Ovary (tissue), 9 donors: ENCODE measurements around the gene CD164L2. TPM values are rescaled to one million over a fixed set of nuclear protein-coding genes. Genes with fewer than 3 reads are reported as not detected.

Source experiments
- DNase-seq, 5 donors: peaks; one replicate each; pipeline ENCODE4 v3.0.0-alpha.2; 2019 to 2020
- H3K27ac ChIP-seq, 2 donors: fragments of 200-600 bp; one replicate each; pipeline versions ENCODE4 v1.5.1 to v1.8.0; 2019 to 2022
- H3K27me3 ChIP-seq: fragments of 200-600 bp; one replicate; pipeline ENCODE4 v1.8.0; 2022
- H3K36me3 ChIP-seq: fragments of 200-600 bp; sonication (generic); one replicate; pipeline ENCODE4 v1.5.1; 2019
- H3K4me1 ChIP-seq: one replicate; pipeline ENCODE4 v1.8.1; 2013; ENCODE audit warnings: mild to moderate bottlenecking, moderate library complexity; ENCODE audit not compliant: insufficient read depth
- H3K4me3 ChIP-seq: fragments of 200-600 bp; sonication (generic); one replicate; pipeline ENCODE4 v1.5.1; 2017
- H3K9me3 ChIP-seq, 2 donors: fragments of 200-600 bp in 1 of 2; sonication (generic) in 1 of 2; one replicate each; pipeline versions ENCODE4 v1.5.1 to v1.8.1; 2013 to 2019; ENCODE audit warnings: mild to moderate bottlenecking in 1 of 2, moderate library complexity in 1 of 2
- CTCF ChIP-seq, 3 donors: fragments of 450-650 bp in 2 of 3; fragments of 200-600 bp in 1 of 3; IDR thresholded peaks; one replicate each; pipeline versions ENCODE4 v1.5.1 to v1.8.0; 2016 to 2022; ENCODE audit warnings: antibody characterized with exemption in 3 of 3, mild to moderate bottlenecking in 1 of 3
- EP300 ChIP-seq: sonication (generic); formaldehyde crosslinking; IDR thresholded peaks from one replicate; pipeline ENCODE4 v1.6.1; 2017; ENCODE audit warnings: antibody characterized with exemption
- POLR2A ChIP-seq: fragments of 450-650 bp; IDR thresholded peaks from one replicate; pipeline ENCODE4 v1.6.1; 2017; ENCODE audit warnings: antibody characterized with exemption, mild to moderate bottlenecking, moderate library complexity
- WGBS, 3 donors: extraction: QIAGEN DNeasy Blood & Tissue Kit in 1 of 3; methylation state at CpG; one replicate each; pipeline versions ENCODE4 v1.1.5 to v1.1.7; 2013 to 2017; 5-methylcytosine and 5-hydroxymethylcytosine counted together
- intact Hi-C, 4 donors: fragments of 100-400 bp; cut with DNase I; formaldehyde crosslinking; loops; one replicate each; pipeline versions ENCODE4 v1.11.0 to v1.15.1; 2022 to 2023
- polyA plus RNA-seq, 2 donors: library from polyadenylated mRNA; stranded (reverse); fragments of 200-250 nt in 1 of 2; fragments of 350-450 nt in 1 of 2; fragmentation: Illumina TruSeq in 1 of 2; extraction: RNeasy Lipid Tissue Mini Kit (QIAGEN cat#74804) in 1 of 2; gene quantifications; one replicate each; pipeline ENCODE4 v1.2.3, GENCODE V29; 2013 to 2014
- total RNA-seq, 7 donors: library from RNA; depleted of rRNA in 2 of 7; stranded (reverse); fragments of >200 nt in 2 of 7; fragmentation: NEBNext Ultra II Directional in 3 of 7; extraction: Animal tissue kit (Norgen Biotek cat#: 25700) in 3 of 7; gene quantifications; one replicate each; pipeline versions ENCODE4 v1.1.0 to v1.2.4, GENCODE V29; 2016 to 2023
- donor health status: DM: no; HTN: no; CAD: no; lungs with moderate emphysema.
- donor health status: DM: no; HTN: no; CAD: no.
- donor health status: Bipolar disorder and iron deficiency.
- donor health status: DM: yes; HTN: yes; CAD: no.
- donor health status: DM: no; HTN: no; CAD: no.
- donor health status: DM: yes; HTN: yes; CAD: no.

Gene CD164L2
- total and polyA plus RNA-seq, 9 donors = 0.06 to 15.5 (median 0.86) TPM; not detected in 3

GRCh38 chr1:27342391-27342777 lies 40.7 kb downstream of the CD164L2 start:
- DNase-seq = no peak
- no peaks in the 10 kb centered on the region for H3K36me3 ChIP-seq
- no peaks in the 10 kb centered on the region for H3K9me3 ChIP-seq
- TF ChIP-seq POLR2A = no peak
- TF ChIP-seq EP300 = no peak
- TF ChIP-seq CTCF (IDR thresholded peaks at IDR 0.05) = no peak
- H3K4me3 ChIP-seq = no peak overlapping the region
- intact Hi-C loops = no loop called here
- no peak overlapping the region for H3K27ac ChIP-seq
- 69 to 83% (median 78%) methylated on average over 8 of the region's 8 CpGs for WGBS, 3 donors
- no peaks in the 10 kb centered on the region for H3K27me3 ChIP-seq
- no peaks in the 10 kb centered on the region for H3K4me1 ChIP-seq

DNA sequence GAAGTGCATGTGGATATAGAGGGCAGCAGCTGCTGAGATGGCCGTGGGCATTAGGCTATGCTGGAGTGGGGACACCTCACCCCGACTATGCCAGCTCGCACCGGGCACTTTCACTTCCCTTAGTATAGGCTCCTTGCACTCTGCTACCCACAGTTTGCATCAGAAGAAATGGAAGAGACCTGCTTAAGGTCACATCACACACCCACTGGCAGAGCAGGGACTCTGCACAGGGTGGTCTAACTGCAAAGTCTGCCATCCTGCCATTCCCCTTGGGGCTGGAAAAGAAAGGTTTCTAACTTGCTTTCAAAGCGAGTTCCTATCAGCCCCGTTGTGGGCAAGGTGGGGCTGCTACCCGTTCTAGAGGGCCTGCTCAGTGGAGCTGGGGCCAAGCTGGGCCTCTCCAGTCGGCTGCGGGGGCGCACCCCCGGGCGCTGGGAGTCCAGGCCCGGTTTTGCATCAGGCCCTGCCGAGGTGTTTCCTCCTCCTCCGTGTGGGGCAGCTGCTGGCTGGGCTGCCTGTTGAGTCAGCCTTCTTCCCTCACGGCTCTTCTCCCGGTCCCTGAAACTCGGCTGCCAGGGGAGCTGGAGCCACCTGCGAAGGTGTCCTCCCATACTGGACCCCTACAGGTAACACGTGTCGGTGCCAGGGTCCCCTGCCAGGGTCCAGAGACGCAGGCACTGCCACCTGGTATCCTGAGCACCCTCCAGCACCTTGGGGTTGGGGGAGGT lies 41.4 kb downstream of the CD164L2 start, which contains the start of gene SYTL1:
TSS of gene SYTL1 (plus strand) at position 498 of the 728 bp plus-strand sequence. CDS start 3,313 bp downstream, outside the sequence.
- Histone ChIP-seq H3K9me3 (no peaks in the 10 kb centered on the region), H3K27ac (no peak within 1 kb of the TSS), H3K4me1 (no peaks in the 10 kb centered on the region), H3K4me3 (no peak within 1 kb of the TSS), H3K36me3 (no peaks in the 10 kb centered on the region), H3K27me3 (no peaks in the 10 kb centered on the region)
- DNase-seq = no peak
- intact Hi-C loops = no loop called here
- TF ChIP-seq EP300 = no peak
- TF ChIP-seq CTCF (IDR thresholded peaks at IDR 0.05) = no peak
- WGBS, 3 donors = 25 to 32% (median 29%) methylated on average over 19 to 22 of the region's 22 CpGs

- no peak overlapping the region for H3K27ac ChIP-seq
- intact Hi-C loops = no loop called here
- 59 to 63% (median 61%) methylated on average over 5 of the region's 5 CpGs for WGBS, 3 donors
- TF ChIP-seq CTCF (IDR thresholded peaks at IDR 0.05) = no peak
- H3K4me1 ChIP-seq = no peaks in the 10 kb centered on the region
- H3K4me3 ChIP-seq = no peak overlapping the region
- H3K36me3 ChIP-seq = no peaks in the 10 kb centered on the region
- no peak for DNase-seq
- H3K27me3 ChIP-seq = no peaks in the 10 kb centered on the region
- no peaks in the 10 kb centered on the region for H3K9me3 ChIP-seq
Observed at GRCh38 chr1:27339213-27339612, 43.9 kb downstream of the CD164L2 start.

DNA sequence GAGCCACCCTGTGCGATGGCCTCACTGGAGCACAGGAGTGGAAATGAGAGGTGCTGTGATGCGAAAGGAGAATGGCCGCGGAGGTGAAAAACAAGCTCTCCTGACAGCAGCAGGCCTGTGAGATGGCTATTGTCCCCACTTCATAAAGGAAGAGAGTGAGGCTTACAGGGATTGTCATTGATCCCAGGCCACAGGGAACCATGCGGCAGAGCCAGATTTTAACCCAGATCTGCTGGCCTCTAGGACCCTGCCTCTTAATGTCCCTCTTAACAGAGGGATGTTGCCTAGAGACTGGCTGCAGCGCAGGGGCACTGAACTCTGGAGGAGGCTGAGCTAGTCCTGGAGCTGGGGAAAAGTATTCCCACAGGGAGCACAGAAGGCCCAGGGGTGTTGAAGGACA lies 44.4 kb downstream of the CD164L2 start:
- Histone ChIP-seq H3K27ac (no peak overlapping the region), H3K36me3 (no peaks in the 10 kb centered on the region), H3K27me3 (no peaks in the 10 kb centered on the region), H3K4me1 (no peaks in the 10 kb centered on the region), H3K4me3 (no peak overlapping the region), H3K9me3 (no peaks in the 10 kb centered on the region)
- TF ChIP-seq EP300 (no peak), POLR2A (no peak), CTCF (IDR thresholded peaks at IDR 0.05) (no peak)
- 89% methylated on average over 6 of the region's 6 CpGs for WGBS, 3 donors
- no peak for DNase-seq
- intact Hi-C loops = no loop called here
